Measurements from ENCODE around the gene MPC1L.

DNA sequence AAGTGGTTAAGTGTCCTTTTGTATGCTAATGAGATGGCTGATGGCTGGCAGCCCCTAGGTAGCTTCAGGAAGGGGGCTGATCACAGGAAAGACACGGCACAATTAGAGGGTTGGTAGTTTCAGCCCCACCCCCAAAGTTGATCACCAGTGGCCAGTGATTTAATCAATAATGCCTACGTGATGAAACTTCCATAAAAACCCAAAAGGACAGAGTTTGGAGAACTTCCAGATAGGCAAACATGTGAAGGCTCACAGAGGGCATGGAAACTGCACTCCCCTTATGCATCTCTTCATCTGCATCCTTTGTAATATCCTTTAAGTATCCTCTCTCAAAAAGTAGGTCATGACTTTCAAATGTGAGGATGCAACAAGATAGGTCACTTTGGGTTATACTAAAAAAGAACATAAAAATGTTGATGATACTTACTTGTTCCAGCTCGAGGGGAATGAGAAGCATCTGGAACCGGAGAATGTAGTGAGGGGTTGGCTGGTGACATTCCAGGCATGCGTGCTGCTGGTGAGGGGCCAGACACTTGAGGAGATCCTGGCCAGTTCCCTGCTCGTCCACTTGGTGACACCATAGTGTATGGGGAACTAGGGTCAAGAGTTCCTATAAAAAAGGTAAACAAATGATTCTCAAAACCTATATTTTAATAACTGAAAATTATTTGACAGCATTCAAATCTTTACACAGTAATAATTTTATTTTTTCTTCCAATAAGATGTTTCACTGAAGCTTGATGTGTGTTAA, 40.8 kb downstream of the MPC1L start:
- TF ChIP-seq POLR2A (IDR thresholded peaks at IDR 0.05; ENCODE audit: low read length) = no peak
- no peak for TF ChIP-seq GATA1 (IDR thresholded peaks at IDR 0.05; ENCODE audit: low read depth, low read length)
